ENCODE results near the gene NABP1. TPM values are rescaled to one million over a fixed set of nuclear protein-coding genes. Genes with fewer than 3 reads are reported as not detected.

The NABP1 gene
- total RNA-seq, 1 donor from 2014 or later, result 13.5 TPM

GRCh38 chr2:191660575-191660974, 17.4 kb upstream of the NABP1 start:
- Mint-ChIP-seq H3K27me3 (ENCODE audit: low read depth) (no peaks in the 10 kb centered on the region), H3K4me3 (no peak overlapping the region), H3K9me3 (peaks cover 23% of the 10 kb centered on the region), H3K4me1 (no peaks in the 10 kb centered on the region), H3K36me3 (no peaks in the 10 kb centered on the region), H3K27ac (no peak overlapping the region)
- no peak for DNase-seq (ENCODE audit: low spot score in 2 of 2, unreplicated experiment in 2 of 2)
- TF ChIP-seq, protein P1, sequence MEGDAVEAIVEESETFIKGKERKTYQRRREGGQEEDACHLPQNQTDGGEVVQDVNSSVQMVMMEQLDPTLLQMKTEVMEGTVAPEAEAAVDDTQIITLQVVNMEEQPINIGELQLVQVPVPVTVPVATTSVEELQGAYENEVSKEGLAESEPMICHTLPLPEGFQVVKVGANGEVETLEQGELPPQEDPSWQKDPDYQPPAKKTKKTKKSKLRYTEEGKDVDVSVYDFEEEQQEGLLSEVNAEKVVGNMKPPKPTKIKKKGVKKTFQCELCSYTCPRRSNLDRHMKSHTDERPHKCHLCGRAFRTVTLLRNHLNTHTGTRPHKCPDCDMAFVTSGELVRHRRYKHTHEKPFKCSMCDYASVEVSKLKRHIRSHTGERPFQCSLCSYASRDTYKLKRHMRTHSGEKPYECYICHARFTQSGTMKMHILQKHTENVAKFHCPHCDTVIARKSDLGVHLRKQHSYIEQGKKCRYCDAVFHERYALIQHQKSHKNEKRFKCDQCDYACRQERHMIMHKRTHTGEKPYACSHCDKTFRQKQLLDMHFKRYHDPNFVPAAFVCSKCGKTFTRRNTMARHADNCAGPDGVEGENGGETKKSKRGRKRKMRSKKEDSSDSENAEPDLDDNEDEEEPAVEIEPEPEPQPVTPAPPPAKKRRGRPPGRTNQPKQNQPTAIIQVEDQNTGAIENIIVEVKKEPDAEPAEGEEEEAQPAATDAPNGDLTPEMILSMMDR (IDR thresholded peaks at IDR 0.05; ENCODE audit: unreplicated experiment), result no peak

- no peaks in the 10 kb centered on the region for H3K36me3 Mint-ChIP-seq
- TF ChIP-seq, protein P1 (IDR thresholded peaks at IDR 0.05; ENCODE audit: unreplicated experiment), result no peak
- H3K4me3 Mint-ChIP-seq, result no peak overlapping the region
- no peak overlapping the region for H3K27ac Mint-ChIP-seq
- no peaks in the 10 kb centered on the region for H3K4me1 Mint-ChIP-seq
- H3K27me3 Mint-ChIP-seq (ENCODE audit: low read depth), result no peaks in the 10 kb centered on the region
- H3K9me3 Mint-ChIP-seq, result peaks cover 23% of the 10 kb centered on the region
- no peak for DNase-seq (ENCODE audit: low spot score in 2 of 2, unreplicated experiment in 2 of 2)
These were observed 16.6 kb upstream of the NABP1 start for GRCh38 chr2:191661097-191661924.

DNA sequence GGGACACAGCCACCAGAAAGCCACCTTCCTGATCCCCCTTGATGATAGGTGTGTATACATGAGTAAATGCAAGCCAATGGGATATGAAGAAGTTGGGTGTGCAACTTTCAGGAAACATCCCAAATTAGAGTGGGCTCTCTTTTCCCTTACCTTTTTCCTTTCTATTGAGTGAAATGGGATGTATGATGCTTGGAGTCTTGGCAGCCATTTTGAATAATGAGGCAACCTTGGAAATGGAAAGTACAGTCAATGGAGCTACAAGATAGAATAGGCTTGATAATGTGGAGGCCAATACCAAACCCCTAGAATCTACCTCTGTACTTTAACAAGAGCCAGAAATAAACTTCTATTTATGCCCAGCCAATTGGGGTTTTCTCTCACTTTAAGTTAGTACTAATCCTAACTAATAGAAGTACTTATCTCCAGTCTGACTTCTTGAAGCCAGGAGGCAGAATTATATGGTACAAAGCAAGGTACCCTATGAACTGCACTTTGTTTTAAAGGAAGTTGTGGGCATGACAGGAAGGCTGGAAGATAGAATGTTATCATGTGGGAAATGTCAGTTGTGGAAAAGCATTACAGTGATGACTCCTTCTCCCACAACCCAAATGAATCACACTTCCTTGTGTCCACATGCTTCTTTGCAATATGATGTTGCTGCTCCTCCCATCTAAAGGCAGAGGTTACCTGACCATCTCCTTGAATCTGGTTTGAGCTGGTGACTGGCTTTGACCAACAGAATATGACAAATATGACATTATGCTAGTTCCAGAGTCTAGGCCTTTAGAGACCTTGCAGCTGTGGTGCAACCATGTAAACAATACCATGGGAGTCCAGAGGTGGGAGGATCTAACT, 12.9 kb upstream of the NABP1 start:
- H3K27ac Mint-ChIP-seq, result no peak overlapping the region
- no peaks in the 10 kb centered on the region for H3K27me3 Mint-ChIP-seq (ENCODE audit: low read depth)
- H3K4me3 Mint-ChIP-seq, result no peak overlapping the region
- H3K36me3 Mint-ChIP-seq, result no peaks in the 10 kb centered on the region
- H3K4me1 Mint-ChIP-seq, result no peaks in the 10 kb centered on the region
- DNase-seq (ENCODE audit: low spot score in 2 of 2, unreplicated experiment in 2 of 2), result no peak
- peaks cover 12% of the 10 kb centered on the region for H3K9me3 Mint-ChIP-seq
- TF ChIP-seq, protein P1 (IDR thresholded peaks at IDR 0.05; ENCODE audit: unreplicated experiment), result no peak

DNA sequence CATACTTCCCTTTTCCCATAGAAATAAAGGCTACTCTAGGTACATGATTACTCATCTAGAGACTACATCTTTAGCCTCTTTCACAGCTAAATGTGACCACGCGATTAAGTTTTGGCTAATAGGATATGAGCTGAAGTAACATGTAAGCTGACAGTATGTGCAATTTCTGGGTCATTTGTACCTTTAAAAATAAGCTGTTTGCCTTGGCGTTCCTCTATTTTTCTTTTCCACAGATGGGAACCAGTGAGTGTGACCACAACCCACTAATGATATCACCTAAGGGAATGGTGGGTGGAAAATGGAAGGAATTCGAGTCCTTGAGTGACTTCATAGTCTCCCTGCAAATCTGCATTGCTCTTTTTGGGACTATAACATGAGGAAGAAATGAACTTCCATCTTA, 11.7 kb upstream of the NABP1 start:
- Mint-ChIP-seq H3K9me3 (peaks cover 9% of the 10 kb centered on the region), H3K4me1 (no peaks in the 10 kb centered on the region), H3K36me3 (no peaks in the 10 kb centered on the region), H3K27me3 (ENCODE audit: low read depth) (no peaks in the 10 kb centered on the region), H3K27ac (no peak overlapping the region), H3K4me3 (no peak overlapping the region)
- no peak for DNase-seq (ENCODE audit: low spot score in 2 of 2, unreplicated experiment in 2 of 2)
- TF ChIP-seq, protein P1 (IDR thresholded peaks at IDR 0.05; ENCODE audit: unreplicated experiment), result no peak

- Mint-ChIP-seq H3K27ac (no peak overlapping the region), H3K4me1 (no peaks in the 10 kb centered on the region), H3K4me3 (no peak overlapping the region), H3K27me3 (ENCODE audit: low read depth) (no peaks in the 10 kb centered on the region), H3K9me3 (peaks cover 9% of the 10 kb centered on the region), H3K36me3 (no peaks in the 10 kb centered on the region)
- TF ChIP-seq, protein P1 (IDR thresholded peaks at IDR 0.05; ENCODE audit: unreplicated experiment), result no peak
- no peak for DNase-seq (ENCODE audit: low spot score in 2 of 2, unreplicated experiment in 2 of 2)
These were observed 11.2 kb upstream of the NABP1 start for GRCh38 chr2:191666732-191667131.
